Endothelial cell of umbilical vein (primary cell): ENCODE results near the gene MDP1.

Experiments
- CTCF ChIP-seq, 2 donors: IDR thresholded peaks; 1 replicate in 1 of 2; 2 replicates in 1 of 2; pipeline ENCODE4 v1.5.1; 2011; ENCODE audit warnings: low read length in 2 of 2, mild to moderate bottlenecking in 2 of 2, moderate library complexity in 2 of 2, control low read depth in 1 of 2, inconsistent platforms in 1 of 2, low read depth in 1 of 2; ENCODE audit not compliant: insufficient read depth in 1 of 2; ENCODE audit errors: extremely low read depth in 1 of 2
- EZH2 ChIP-seq: IDR thresholded peaks from 2 replicates; pipeline ENCODE4 v1.6.1; 2012; ENCODE audit warnings: borderline replicate concordance, low read depth, mild to moderate bottlenecking, moderate library complexity, low read length, inconsistent platforms; ENCODE audit not compliant: severe bottlenecking
- POLR2A ChIP-seq: IDR thresholded peaks from 2 replicates; pipeline ENCODE4 v1.6.1; 2012; ENCODE audit warnings: low read depth, mild to moderate bottlenecking, control low read depth, low read length

GRCh38 chr14:24261969-24262327, 46.1 kb upstream of the MDP1 start:
- TF ChIP-seq CTCF (IDR thresholded peaks at IDR 0.05; ENCODE audit: extremely low read depth in 1 of 2, insufficient read depth in 1 of 2, low read depth in 1 of 2, low read length in 2 of 2), result no peak
- no peak for TF ChIP-seq EZH2
- no peak for TF ChIP-seq POLR2A
